ENCODE measurements around the gene ESYT3. TPM values are rescaled to one million over a fixed set of nuclear protein-coding genes. Genes with fewer than 3 reads are reported as not detected.

Gene ESYT3
- total and polyA plus RNA-seq, 4 donors, result under 0.01 to 0.07 (median 0.05) TPM

DNA sequence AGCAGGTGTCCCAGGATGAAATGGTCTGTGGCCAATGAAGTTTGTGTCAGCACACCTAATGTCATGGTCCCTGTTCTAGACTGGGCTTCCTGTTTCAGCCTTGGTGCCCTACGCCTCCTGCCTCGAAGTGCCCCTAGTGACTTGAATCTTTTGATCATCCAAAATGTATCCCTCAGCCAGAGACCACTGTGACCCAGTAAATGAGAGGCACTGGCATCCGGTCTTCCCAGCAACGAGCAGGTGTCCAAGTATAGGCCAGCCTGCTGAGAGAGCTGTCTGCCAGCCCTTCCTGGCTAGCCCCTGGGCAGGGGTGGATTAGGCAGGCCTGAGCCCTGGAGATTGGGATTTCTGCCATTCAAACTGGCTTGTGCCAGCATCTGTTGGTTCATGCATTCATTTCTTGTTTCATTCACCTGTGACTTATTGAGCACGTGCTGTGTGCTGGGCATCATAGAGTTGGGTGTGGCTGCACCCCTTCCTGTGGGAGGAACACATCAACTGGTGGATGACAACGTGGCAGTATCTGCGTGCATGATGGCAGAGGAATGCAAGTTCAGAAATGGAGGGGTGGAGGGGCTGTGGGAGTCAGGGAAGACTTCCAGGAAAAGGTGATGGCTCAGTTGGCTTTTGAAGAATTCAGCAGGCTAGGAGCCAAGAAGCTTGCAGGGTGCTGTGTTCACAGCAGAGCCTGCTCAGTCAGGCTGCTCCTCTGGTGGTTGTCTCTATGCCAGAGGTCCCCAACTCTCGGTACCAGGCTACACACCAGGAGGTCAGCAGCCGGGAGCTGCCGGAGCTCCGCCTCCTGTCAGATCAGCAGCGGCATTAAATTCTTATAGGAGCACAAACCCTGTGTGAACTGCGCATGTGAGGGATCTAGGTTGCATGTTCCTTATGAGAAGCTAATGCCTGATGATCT lies 21.6 kb downstream of the ESYT3 start:
- no peak for TF ChIP-seq FOXA1 (IDR thresholded peaks at IDR 0.05)
- TF ChIP-seq SP1 (IDR thresholded peaks at IDR 0.05), result no peak
- TF ChIP-seq ATF3 (IDR thresholded peaks at IDR 0.05), result no peak
- TF ChIP-seq GABPA (IDR thresholded peaks at IDR 0.05 in 1 of 2, conservative IDR thresholded peaks at IDR 0.05 in 1 of 2), result no peak
- TF ChIP-seq RXRA (IDR thresholded peaks at IDR 0.05), result no peak
- no peak for TF ChIP-seq JUND (IDR thresholded peaks at IDR 0.05)
- no peak for TF ChIP-seq EGR1 (IDR thresholded peaks at IDR 0.05; ENCODE audit: low read depth in 2 of 2)
- H3K27me3 ChIP-seq (ENCODE audit: control insufficient read depth in 4 of 4, insufficient read depth in 4 of 4, low read length in 3 of 4), result no peaks in the 10 kb centered on the region
- DNase-seq (ENCODE audit: low spot score), result no peak
- 88% methylated on average over 13 of the region's 13 CpGs for WGBS
- no peaks in the 10 kb centered on the region for H3K9me3 ChIP-seq (ENCODE audit: control insufficient read depth in 4 of 4, low read length in 3 of 4)
- no peaks in the 10 kb centered on the region for H3K36me3 ChIP-seq (ENCODE audit: control insufficient read depth in 4 of 4, insufficient read depth in 3 of 4, low read depth in 1 of 4, low read length in 3 of 4)
- H3K9ac ChIP-seq (ENCODE audit: low read depth in 1 of 2, low read length in 2 of 2), result no peak overlapping the region
- no peak overlapping the region for H3K4me3 ChIP-seq (ENCODE audit: low read depth in 1 of 3, low read length in 3 of 3)
- H3K27ac ChIP-seq (ENCODE audit: low read depth in 1 of 2, low read length in 2 of 2), result no peak overlapping the region
- H3K4me1 ChIP-seq (ENCODE audit: control insufficient read depth in 4 of 4, insufficient read depth in 4 of 4, low read length in 3 of 4), result no peaks in the 10 kb centered on the region

GRCh38 chr3:138456961-138457862 lies 22.8 kb downstream of the ESYT3 start:
- Histone ChIP-seq H3K27me3 (ENCODE audit: control insufficient read depth in 4 of 4, insufficient read depth in 4 of 4, low read length in 3 of 4) (peaks cover 0 to 2% (median 0%) of the 10 kb centered on the region in 4 donors), H3K36me3 (ENCODE audit: control insufficient read depth in 4 of 4, insufficient read depth in 3 of 4, low read depth in 1 of 4, low read length in 3 of 4) (no peaks in the 10 kb centered on the region), H3K4me3 (ENCODE audit: low read depth in 1 of 3, low read length in 3 of 3) (no peak overlapping the region), H3K9ac (ENCODE audit: low read depth in 1 of 2, low read length in 2 of 2) (no peak overlapping the region), H3K27ac (ENCODE audit: low read depth in 1 of 2, low read length in 2 of 2) (no peak overlapping the region), H3K9me3 (ENCODE audit: control insufficient read depth in 4 of 4, low read length in 3 of 4) (no peaks in the 10 kb centered on the region), H3K4me1 (ENCODE audit: control insufficient read depth in 4 of 4, insufficient read depth in 4 of 4, low read length in 3 of 4) (no peaks in the 10 kb centered on the region)
- no peak for DNase-seq (ENCODE audit: low spot score)
- WGBS, result 89% methylated on average over 13 of the region's 13 CpGs
- TF ChIP-seq JUND (IDR thresholded peaks at IDR 0.05), result no peak
- TF ChIP-seq RXRA (IDR thresholded peaks at IDR 0.05), result no peak
- TF ChIP-seq HNF4A (conservative IDR thresholded peaks at IDR 0.05), result no peak
- TF ChIP-seq FOXA2 (IDR thresholded peaks at IDR 0.05), result no peak
- TF ChIP-seq RAD21 (IDR thresholded peaks at IDR 0.05), result no peak
- TF ChIP-seq SP1 (IDR thresholded peaks at IDR 0.05), result no peak
- TF ChIP-seq FOXA1 (IDR thresholded peaks at IDR 0.05), result no peak
- TF ChIP-seq ZBTB33 (IDR thresholded peaks at IDR 0.05), result no peak
- TF ChIP-seq, protein P1, sequence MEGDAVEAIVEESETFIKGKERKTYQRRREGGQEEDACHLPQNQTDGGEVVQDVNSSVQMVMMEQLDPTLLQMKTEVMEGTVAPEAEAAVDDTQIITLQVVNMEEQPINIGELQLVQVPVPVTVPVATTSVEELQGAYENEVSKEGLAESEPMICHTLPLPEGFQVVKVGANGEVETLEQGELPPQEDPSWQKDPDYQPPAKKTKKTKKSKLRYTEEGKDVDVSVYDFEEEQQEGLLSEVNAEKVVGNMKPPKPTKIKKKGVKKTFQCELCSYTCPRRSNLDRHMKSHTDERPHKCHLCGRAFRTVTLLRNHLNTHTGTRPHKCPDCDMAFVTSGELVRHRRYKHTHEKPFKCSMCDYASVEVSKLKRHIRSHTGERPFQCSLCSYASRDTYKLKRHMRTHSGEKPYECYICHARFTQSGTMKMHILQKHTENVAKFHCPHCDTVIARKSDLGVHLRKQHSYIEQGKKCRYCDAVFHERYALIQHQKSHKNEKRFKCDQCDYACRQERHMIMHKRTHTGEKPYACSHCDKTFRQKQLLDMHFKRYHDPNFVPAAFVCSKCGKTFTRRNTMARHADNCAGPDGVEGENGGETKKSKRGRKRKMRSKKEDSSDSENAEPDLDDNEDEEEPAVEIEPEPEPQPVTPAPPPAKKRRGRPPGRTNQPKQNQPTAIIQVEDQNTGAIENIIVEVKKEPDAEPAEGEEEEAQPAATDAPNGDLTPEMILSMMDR (IDR thresholded peaks at IDR 0.05; ENCODE audit: low read depth, low read length, missing input control), result no peak
- no peak for TF ChIP-seq HNF4G (IDR thresholded peaks at IDR 0.05)
- no peak for TF ChIP-seq EGR1 (IDR thresholded peaks at IDR 0.05; ENCODE audit: low read depth in 2 of 2)
- no peak for TF ChIP-seq NR2F2 (IDR thresholded peaks at IDR 0.05)
- TF ChIP-seq, protein P2, sequence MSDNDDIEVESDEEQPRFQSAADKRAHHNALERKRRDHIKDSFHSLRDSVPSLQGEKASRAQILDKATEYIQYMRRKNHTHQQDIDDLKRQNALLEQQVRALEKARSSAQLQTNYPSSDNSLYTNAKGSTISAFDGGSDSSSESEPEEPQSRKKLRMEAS (IDR thresholded peaks at IDR 0.05), result no peak

Data from liver (tissue), 9 donors.